NCI-H1417 (cell line): ENCODE results near the gene PIK3R3.

Experiments
- DNase-seq, 3 experiments: peaks; one replicate each; lab custom pipeline; 2025; lab: John Stamatoyannopoulos, UW

Gene PIK3R3

GRCh38 chr1:46132529-46133180 is at the start of gene PIK3R3:
Gene PIK3R3 (minus strand): TSS chr1:46132629. CDS start chr1:46131952, 677 bp downstream.
- DNase-seq: peak; percentile 96 to 99 (median 97)

DNA sequence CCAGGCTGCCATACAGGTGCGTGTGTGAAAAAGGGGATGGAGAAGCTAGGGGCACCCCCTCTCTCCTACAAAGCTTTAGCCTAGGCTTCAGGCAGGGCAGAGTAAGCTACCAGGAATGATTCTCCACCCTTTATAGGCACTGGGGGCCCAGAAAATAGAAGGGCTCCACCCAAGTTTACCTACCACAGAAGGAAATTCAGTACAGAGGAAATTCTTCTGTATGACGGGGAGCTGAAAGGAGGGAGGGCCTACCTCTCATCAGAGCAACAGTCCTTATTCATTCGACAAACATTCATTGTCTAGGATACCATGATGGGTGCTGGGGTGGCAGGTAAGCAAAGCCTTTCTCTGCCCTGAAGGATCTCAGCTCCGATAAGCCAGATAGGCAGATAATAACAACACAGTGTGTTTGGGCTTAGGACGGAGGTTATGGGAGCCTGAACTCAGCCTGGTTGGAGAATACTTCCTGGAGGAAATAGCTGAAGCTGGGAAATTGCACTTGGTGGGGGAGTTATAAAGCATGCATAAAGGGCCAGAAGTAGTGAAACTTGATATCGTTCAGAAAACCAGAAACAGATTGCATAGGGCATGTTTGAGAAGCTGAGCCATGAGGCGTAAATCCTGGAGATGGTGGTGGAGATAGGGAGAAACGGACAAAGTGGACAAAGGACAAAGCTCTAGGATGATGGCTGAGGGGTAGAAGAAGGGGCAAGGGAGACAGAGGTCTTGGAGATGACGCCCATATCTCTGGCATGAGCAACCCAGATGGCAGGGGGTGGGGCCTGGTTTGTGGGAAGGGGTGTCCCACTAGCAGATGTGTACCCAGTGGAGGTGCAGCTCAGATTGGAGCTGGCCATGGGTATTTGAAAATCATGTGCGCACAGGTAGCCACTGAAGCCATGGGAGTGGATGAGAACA is 49.2 kb upstream of the PIK3R3 start:
- peak in 2 of 3 experiments; percentile 12 to 15 for DNase-seq

DNA sequence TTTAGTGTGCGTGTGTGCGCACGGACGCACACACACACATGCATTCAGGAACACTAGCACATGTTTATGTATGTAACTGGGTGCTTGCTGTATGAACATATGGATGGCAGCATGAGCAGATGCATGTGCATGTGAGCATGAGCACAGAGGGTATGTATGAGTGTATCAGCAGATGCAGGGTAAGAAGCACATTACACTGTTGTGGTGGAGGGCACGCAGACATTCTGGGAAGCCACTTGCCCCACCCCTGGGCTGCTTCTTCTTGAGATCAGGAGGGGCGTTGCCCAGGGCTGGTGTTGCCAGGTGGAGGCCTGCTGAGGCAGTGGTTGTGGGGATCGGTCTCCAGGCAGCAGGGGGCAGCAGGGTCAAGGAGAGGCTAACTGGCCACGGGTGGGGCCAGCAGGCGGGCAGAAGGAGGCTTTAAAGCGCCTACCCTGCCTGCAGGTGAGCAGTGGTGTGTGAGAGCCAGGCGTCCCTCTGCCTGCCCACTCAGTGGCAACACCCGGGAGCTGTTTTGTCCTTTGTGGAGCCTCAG is 47.7 kb upstream of the PIK3R3 start:
- DNase-seq: peak; percentile 75 to 88 (median 81)

DNA sequence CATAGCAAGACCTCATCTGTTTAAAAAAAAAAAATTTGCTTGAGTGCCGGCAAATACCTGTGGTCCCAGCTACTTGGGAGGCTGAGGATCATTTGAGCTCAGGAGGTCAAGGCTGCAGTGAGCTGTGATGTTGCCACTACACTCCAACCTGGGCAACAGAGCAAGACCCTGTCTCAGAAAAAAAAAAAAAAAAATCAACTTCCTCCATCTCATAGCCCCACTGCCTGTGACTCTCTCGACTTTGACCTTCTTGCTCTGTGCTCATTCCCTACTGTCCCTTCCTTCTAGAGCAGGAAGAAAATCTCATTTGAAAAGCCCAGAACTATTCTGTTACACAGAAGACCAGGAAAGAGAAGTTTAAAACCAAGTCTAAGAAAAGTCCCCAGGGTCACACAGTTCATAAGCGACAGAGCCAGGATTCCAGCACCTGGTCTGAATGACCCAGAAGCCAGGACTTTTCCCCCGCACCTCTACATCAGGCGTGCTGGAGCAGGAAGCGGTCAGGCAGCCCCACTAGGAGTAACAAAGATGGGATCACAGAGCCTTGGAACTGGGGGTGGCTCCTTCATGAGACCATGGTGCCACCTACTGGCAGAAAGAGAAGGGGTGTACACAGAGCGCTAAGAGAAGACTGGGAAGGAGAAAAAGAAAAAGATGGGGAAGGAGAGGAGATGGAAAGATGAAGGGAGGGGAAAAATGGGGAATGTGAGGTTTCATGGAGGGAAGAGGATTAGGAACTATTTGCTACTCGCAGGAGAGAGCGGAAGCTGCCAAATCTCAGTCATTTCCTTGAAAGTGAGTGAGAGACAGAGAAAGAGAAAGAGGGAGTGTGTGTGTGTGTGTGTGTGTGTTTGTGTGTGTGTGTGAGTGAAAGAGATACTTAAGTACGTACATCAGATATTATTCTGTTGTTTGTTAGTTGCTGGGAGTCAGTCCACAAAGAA is 47.0 kb upstream of the PIK3R3 start:
- DNase-seq: peak; percentile 81 to 94 (median 84)

GRCh38 chr1:46176211-46176865 is 43.9 kb upstream of the PIK3R3 start, which contains the start of gene P3R3URF:
Gene P3R3URF (minus strand): TSS chr1:46176488. CDS start chr1:46176471, 17 bp downstream.
- no peak for DNase-seq

DNA sequence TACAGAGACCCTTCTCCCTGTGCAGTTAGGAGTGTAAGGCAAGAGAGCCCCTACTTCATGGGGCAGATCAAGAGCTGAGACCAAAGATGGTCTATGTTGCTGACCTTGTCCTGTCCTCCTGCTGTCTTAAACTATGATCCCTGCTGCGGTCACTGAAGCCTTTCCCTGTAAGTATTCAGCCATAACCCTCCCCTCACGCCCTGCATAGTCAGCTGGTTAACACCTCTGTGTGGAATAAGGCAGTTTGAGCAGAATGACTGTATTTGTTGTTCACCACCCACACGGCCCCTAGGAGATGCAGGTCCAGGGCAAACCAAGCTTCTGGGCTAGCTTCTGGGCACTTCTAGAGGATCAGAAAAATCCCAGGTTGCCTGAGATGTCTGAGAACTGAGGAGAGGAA is 42.8 kb upstream of the PIK3R3 start:
- no peak for DNase-seq

DNA sequence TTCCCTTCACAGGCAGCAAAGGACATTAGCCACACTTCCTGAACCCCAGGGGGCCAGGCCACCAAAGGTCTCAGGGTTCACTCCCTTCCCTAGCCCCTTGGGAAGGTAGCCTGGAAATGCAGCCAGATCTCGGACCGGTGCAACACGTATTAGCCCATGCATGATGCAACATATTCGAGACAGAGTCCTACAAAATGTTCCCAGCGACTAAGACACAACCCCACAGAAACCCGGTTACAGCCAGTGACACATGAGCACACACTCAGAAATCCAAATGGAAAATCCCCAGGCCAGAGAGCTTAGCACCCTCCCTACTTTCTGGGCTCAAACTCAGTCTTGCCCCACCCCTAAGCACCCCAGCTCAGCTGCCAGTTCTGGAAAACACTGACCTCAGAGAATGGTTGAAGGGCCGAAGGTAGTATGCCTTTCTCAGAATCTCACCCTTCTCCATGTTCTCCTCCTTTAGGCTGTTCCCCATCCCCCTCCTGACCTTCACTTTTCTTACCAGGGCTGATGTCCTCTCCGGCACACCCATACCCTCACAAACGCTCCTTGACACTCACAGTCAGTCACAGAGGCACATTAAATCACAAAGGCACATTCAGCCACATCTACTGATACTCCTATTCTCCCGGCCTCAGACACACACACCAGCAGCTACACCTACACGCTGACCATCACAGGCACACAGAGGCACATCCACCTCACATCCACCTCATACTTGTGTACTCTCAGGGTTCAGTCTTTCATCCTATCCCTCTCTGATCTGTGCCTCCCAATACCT is 42.2 kb upstream of the PIK3R3 start, which contains the start of gene TSPAN1:
Gene TSPAN1 (plus strand): TSS at position 640 of the 784 bp plus-strand sequence. CDS start 6,021 bp downstream, outside the sequence.
- DNase-seq: no peak

GRCh38 chr1:46173361-46173856 is 41.0 kb upstream of the PIK3R3 start:
- DNase-seq: peak; percentile 16 to 32 (median 29)

- DNase-seq: no peak
Observed at GRCh38 chr1:46172321-46172720, 39.9 kb upstream of the PIK3R3 start.

DNA sequence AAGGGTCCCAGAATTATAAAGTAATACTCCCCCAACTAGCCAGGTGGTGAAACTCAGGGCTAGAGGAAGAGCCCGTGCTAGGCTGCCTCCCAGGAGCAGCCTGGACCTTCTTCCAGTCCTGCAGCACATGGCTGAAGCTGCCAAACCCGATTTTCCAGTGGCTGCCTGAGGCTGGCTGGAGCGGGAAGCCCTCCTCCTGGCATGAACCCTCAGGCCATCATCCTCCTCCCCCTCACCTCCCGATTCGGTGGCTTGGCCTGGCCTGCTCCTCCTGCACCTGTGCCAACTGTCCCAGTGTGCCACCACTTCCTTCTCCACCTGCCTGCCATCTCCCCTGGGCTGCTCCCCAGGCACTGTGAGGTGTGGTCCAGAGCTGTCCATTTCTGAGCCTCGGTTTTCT is 39.4 kb upstream of the PIK3R3 start:
- peak in 2 of 3 experiments; percentile 45 to 65 for DNase-seq

GRCh38 chr1:46171351-46171750 is 38.9 kb upstream of the PIK3R3 start:
- no peak for DNase-seq

DNA sequence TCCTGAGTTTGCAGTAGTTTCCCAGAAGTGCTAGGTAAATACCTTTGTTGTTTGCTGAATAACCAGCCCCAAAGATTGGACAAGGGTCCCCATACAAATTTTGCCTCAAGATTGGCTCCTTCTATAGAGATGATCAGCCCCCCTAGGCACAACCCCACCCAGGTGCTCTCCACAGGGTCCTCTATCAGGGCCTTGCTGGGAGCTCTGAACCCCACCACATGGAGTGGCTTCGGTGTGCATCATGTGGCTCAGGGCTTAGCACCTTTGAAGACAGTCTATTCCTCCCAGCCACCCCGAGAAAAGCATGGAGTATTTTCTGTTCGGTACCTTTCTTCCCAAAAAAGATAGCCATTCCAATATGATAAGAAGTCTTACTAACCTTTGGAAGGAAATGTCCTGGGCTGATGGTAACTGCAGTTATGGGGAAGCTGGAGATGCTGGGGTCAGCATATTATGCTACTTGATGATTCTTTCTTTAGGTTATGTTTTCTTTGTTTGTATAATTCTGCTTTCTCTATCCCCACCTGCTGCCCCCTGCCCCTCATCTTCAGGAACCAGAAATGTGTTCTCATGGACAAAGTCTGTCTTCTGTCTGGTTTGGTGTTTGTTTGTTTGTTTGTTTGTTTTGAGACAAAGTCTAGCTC is 37.5 kb upstream of the PIK3R3 start:
- no peak for DNase-seq

GRCh38 chr1:46168477-46168876 is 36.0 kb upstream of the PIK3R3 start:
- no peak for DNase-seq

DNA sequence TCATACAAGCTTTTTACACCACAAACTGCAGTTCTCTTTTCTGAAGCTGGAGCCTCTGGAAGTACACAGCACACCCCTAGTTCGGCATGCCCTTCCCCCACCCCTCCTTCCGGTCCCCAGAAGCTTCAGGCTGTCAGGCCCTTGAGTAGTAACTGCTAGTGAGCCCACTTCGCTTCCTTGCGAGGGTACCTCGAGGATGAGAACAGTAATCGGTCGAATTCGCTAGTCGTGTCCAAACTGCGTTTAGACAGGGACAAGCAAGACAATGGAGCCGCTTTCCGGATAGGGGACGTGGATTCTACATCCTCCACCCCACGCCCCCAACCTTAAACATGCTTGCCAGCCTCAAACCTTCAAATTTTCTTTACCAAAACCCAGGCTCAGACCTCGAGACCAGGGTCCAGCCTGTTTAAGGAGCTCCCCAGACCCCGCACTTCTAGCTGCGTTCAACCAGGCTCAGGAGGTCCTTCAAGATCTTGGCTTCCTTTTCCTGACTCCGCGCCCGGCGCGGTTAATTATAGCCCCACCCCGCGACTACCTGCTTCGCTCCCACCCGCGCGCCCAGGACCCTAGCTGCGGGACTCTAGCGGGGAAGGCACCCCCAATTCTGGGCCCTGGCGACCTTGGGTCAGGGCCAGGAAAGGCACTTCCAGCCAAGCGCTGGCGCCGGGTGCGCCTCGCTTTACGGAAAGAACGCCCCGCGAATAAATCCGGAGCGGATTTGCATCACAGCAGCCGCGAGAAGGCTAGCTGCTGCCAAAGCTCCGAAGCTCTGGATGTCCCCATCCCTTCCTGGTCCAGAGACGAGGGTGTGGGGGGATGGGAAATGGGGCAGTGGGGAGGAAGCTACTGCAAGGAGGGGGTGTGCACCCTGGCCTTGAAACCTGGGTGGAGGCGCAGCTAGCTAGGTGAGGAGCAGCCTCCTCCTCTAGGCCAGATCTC is 34.4 kb upstream of the PIK3R3 start:
- no peak for DNase-seq

DNA sequence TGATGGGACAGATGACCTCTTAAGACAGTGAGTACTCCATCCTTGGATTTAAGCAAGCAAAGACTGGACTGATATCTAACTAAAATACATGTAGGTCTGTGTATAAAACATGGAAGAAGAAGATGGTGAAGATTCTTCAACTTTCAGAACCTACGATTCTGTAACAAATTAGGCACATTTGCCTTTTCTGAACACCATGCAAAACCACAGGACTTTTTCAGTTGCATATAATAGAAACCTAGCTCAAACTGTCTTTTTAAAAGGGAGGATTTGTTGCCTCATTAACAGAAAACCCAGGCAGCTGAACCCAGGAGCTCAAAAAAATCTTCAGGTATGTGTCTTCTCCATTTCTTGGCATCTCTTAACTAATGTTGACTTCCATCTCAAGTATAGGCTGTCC is 27.8 kb upstream of the PIK3R3 start:
- no peak for DNase-seq

GRCh38 chr1:46159516-46159915 is 27.1 kb upstream of the PIK3R3 start:
- DNase-seq: no peak

GRCh38 chr1:46158312-46159281 is 26.2 kb upstream of the PIK3R3 start:
- DNase-seq: no peak
